NCI-H510A (cell line): Measurements from ENCODE around the gene MACF1.
A peak's percentile ranks its signal among the peaks of the same experiment; 100 is the strongest.

Experiments used
- DNase-seq: peaks from one replicate; lab custom pipeline; 2025; lab: John Stamatoyannopoulos, UW

Gene MACF1

GRCh38 chr1:39261712-39262221 is 57.3 kb downstream of the MACF1 start:
- DNase-seq = no peak

GRCh38 chr1:39262802-39263201 is 58.3 kb downstream of the MACF1 start:
- DNase-seq = no peak

GRCh38 chr1:39266269-39266668 is 61.8 kb downstream of the MACF1 start:
- no peak for DNase-seq

GRCh38 chr1:39266792-39267191 is 62.3 kb downstream of the MACF1 start:
- no peak for DNase-seq

- peak; percentile 99 for DNase-seq
Observed at GRCh38 chr1:39268112-39268581, 63.7 kb downstream of the MACF1 start.

GRCh38 chr1:39268906-39269305 is 64.4 kb downstream of the MACF1 start:
- DNase-seq = peak; percentile 54

- DNase-seq = no peak
Observed at GRCh38 chr1:39269349-39269748, 64.9 kb downstream of the MACF1 start.

- DNase-seq = peak; percentile 68
Observed at GRCh38 chr1:39269791-39270342, 65.4 kb downstream of the MACF1 start.

GRCh38 chr1:39270368-39270767 is 65.9 kb downstream of the MACF1 start:
- DNase-seq = no peak

GRCh38 chr1:39272027-39272797 is 67.7 kb downstream of the MACF1 start:
- DNase-seq = peak; percentile 98

GRCh38 chr1:39272798-39273469 is 68.4 kb downstream of the MACF1 start:
- no peak for DNase-seq

- DNase-seq = no peak
Observed at GRCh38 chr1:39275836-39276507, 71.5 kb downstream of the MACF1 start.

- no peak for DNase-seq
Observed at GRCh38 chr1:39277879-39278278, 73.4 kb downstream of the MACF1 start.

- DNase-seq = no peak
Observed at GRCh38 chr1:39282537-39283216, 78.2 kb downstream of the MACF1 start.

- peak; percentile 78 for DNase-seq
Observed at GRCh38 chr1:39283858-39284257, 79.4 kb downstream of the MACF1 start.

- DNase-seq = no peak
Observed at GRCh38 chr1:39287541-39287940, 83.0 kb downstream of the MACF1 start.

GRCh38 chr1:39288735-39289465 is 84.4 kb downstream of the MACF1 start:
- no peak for DNase-seq

- no peak for DNase-seq
Observed at GRCh38 chr1:39292401-39292800, 87.9 kb downstream of the MACF1 start.

GRCh38 chr1:39293375-39294070 is 89.0 kb downstream of the MACF1 start:
- DNase-seq = no peak

- no peak for DNase-seq
Observed at GRCh38 chr1:39294531-39294930, 90.0 kb downstream of the MACF1 start.
